Choroid plexus epithelial cell (primary cell): ENCODE results near the gene MGAT5.

Experiments used
- DNase-seq: peaks from one replicate; pipeline ENCODE4 v3.0.0-alpha.2; 2010; ENCODE audit warnings: low read depth
- H3K4me3 ChIP-seq: 2 replicates; pipeline ENCODE4 v1.5.1; 2011; ENCODE audit warnings: low read depth, mild to moderate bottlenecking, control low read depth, low read length, moderate library complexity
- CTCF ChIP-seq: conservative IDR thresholded peaks from 2 replicates; pipeline ENCODE4 v1.5.1; 2011; ENCODE audit warnings: low read depth, mild to moderate bottlenecking, control low read depth, inconsistent platforms, low read length, moderate library complexity

The MGAT5 gene

DNA sequence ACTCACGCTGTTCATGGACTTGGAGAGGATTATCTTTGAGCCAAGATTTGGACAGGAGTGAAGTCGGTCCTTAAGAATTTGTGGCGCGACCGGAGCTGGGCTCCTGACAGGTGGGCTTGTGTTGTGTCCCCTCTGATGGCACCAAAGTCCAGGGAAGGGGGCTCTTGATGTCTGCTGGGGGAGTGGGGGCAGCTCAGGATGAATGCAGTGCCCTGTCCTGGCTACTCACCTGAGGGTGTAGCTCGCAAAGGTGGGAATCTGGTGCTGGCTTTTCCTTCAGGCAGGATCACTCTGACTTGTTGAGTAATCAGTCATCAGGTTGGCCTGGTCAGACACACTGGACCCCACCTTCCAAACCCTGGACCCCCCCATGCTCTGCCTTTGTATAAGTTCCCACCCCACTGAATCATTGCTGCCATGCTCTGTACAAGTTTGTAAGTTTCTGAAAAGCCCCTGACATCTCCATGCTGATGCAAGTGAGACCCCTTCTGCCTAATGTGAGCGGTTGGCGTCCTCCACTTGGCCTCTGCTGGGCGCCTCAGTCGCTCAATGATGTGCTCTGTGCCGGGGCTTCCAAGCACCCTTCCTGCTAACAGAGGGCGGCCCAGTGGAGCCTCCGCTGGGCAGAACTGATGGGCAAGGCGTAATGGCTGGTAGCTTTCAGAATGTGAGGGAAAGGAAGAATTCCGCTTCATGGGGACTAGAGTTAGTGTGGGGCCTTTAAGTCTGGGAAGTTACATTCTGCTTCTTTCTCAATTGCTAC, 196.1 kb downstream of the MGAT5 start:
- H3K4me3 ChIP-seq: no peak overlapping the region
- DNase-seq: no peak
- no peak for TF ChIP-seq CTCF

- no peak overlapping the region for H3K4me3 ChIP-seq
- no peak for TF ChIP-seq CTCF
- no peak for DNase-seq
Measured at GRCh38 chr2:134451347-134451630, 197.4 kb downstream of the MGAT5 start.

GRCh38 chr2:134452042-134452733, 198.3 kb downstream of the MGAT5 start:
- TF ChIP-seq CTCF: no peak
- no peak overlapping the region for H3K4me3 ChIP-seq
- no peak for DNase-seq

DNA sequence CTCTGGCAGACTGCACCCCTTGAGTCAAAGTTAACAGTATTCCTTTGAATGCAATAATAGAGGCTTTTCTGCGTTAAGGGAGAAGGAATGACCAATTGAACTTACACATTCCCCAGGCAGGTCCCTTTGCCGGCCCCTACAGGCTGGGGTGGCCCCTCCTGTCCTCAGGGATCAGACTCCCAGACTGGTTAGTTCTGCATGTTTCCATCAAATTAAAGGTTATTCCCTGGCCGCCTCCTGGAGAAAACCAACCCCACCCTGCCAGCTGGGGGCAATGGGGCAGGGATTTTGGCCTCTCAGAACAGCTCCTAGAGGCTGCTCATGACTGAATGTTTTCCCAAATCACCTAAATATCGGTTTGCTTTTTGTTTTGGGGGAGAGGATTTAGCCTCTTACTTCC, 199.6 kb downstream of the MGAT5 start:
- H3K4me3 ChIP-seq: no peak overlapping the region
- no peak for TF ChIP-seq CTCF
- DNase-seq: no peak

- TF ChIP-seq CTCF: no peak
- DNase-seq: no peak
- H3K4me3 ChIP-seq: no peak overlapping the region
Measured at GRCh38 chr2:134453973-134454372, 200.1 kb downstream of the MGAT5 start.

DNA sequence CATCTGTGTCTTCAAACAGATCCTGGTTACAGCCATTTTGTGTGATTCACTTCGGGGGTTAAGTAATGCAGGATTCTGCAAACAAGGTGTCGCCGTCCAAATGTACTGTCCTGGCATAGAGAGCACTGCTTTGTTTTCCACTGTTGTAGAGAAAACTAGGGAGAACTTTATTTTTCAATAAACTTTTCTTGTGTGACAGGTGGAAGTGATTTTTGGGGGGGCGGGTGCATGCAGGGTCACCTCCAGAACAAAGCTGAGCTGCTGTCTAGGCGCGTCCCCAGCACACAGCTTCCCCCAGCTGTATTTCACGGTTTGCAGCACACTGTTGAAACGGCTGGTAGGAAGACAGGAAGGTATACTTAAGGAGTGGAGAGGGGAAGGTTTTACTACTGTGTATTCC, 200.6 kb downstream of the MGAT5 start:
- TF ChIP-seq CTCF: no peak
- H3K4me3 ChIP-seq: no peak overlapping the region
- DNase-seq: no peak

GRCh38 chr2:134454931-134455330, 201.1 kb downstream of the MGAT5 start:
- no peak for TF ChIP-seq CTCF
- DNase-seq: no peak
- H3K4me3 ChIP-seq: no peak overlapping the region
